CD14-positive monocyte (primary cell): ENCODE measurements around the gene KCNQ1. TPM values are rescaled to one million over a fixed set of nuclear protein-coding genes. Genes with fewer than 3 reads are reported as not detected.

Source experiments
- DNase-seq, 3 donors: peaks; one replicate each; pipeline ENCODE4 v3.0.0-alpha.2; 2011 to 2022
- H2AFZ ChIP-seq: 2 replicates; pipeline ENCODE4 v1.6.0; 2012; ENCODE audit warnings: mild to moderate bottlenecking, low read depth, low read length, inconsistent platforms; ENCODE audit not compliant: insufficient read depth, poor library complexity, severe bottlenecking
- H3K27ac ChIP-seq, 2 donors: 1 replicate in 1 of 2; 2 replicates in 1 of 2; pipeline ENCODE4 v1.5.1; 2012 to 2013; ENCODE audit warnings: low read length in 2 of 2, control low read depth in 1 of 2, inconsistent platforms in 1 of 2, low read depth in 1 of 2, mild to moderate bottlenecking in 1 of 2
- H3K27me3 ChIP-seq, 2 donors: one replicate each; pipeline versions ENCODE4 v1.6.0 to v1.6.1; 2011 to 2013; ENCODE audit warnings: low read length in 2 of 2; ENCODE audit not compliant: control insufficient read depth in 2 of 2, insufficient read depth in 2 of 2
- H3K36me3 ChIP-seq, 2 donors: replicated peaks in 1 of 2; 1 replicate in 1 of 2; 2 replicates in 1 of 2; pipeline versions ENCODE4 v1.5.1 to v1.6.1; 2012 to 2013; ENCODE audit warnings: low read length in 2 of 2, control low read depth in 1 of 2, inconsistent platforms in 1 of 2, mild to moderate bottlenecking in 1 of 2; ENCODE audit not compliant: insufficient read depth in 2 of 2, control insufficient read depth in 1 of 2
- H3K4me1 ChIP-seq, 2 donors: 1 replicate in 1 of 2; 2 replicates in 1 of 2; pipeline versions ENCODE4 v1.5.1 to v1.6.1; 2012 to 2013; ENCODE audit warnings: low read length in 2 of 2, control low read depth in 1 of 2, inconsistent platforms in 1 of 2, mild to moderate bottlenecking in 1 of 2, moderate library complexity in 1 of 2; ENCODE audit not compliant: insufficient read depth in 2 of 2, control insufficient read depth in 1 of 2
- H3K4me2 ChIP-seq: replicated peaks from 2 replicates; pipeline ENCODE3; 2012; ENCODE audit warnings: low read length, moderate library complexity, mild to moderate bottlenecking; ENCODE audit not compliant: poor library complexity, severe bottlenecking; ENCODE audit errors: extremely low read depth
- H3K4me3 ChIP-seq, 3 experiments: fragments of 200-600 bp in 1 of 3; sonication (generic) in 1 of 3; replicated peaks in 1 of 3; 1 replicate in 2 of 3; 2 replicates in 1 of 3; pipeline ENCODE4 v1.5.1; 2011 to 2013; ENCODE audit warnings: low read length in 3 of 3, mild to moderate bottlenecking in 3 of 3, control low read depth in 2 of 3, low read depth in 2 of 3, inconsistent platforms in 1 of 3, moderate library complexity in 1 of 3
- H3K79me2 ChIP-seq: 2 replicates; pipeline ENCODE4 v1.6.0; 2012; ENCODE audit warnings: mild to moderate bottlenecking, control low read depth, inconsistent platforms, low read length, moderate library complexity; ENCODE audit not compliant: insufficient read depth
- H3K9ac ChIP-seq: 2 replicates; pipeline ENCODE4 v1.6.0; 2017; ENCODE audit warnings: low read length, mild to moderate bottlenecking; ENCODE audit not compliant: insufficient read depth, poor library complexity, severe bottlenecking
- H3K9me3 ChIP-seq, 2 donors: replicated peaks in 1 of 2; 1 replicate in 1 of 2; 2 replicates in 1 of 2; pipeline versions ENCODE4 v1.5.1 to v1.6.1; 2012 to 2013; ENCODE audit warnings: low read length in 2 of 2, control low read depth in 1 of 2; ENCODE audit not compliant: control insufficient read depth in 1 of 2, insufficient read depth in 1 of 2
- H4K20me1 ChIP-seq: 2 replicates; pipeline ENCODE4 v1.6.0; 2012; ENCODE audit warnings: mild to moderate bottlenecking, low read length, control low read depth, moderate library complexity; ENCODE audit not compliant: insufficient read depth
- H3K27ac Mint-ChIP-seq, 7 donors: one replicate each; pipeline ENCODE4 v1.8.0; 2020; ENCODE audit warnings: mild to moderate bottlenecking in 7 of 7, mixed read lengths in 7 of 7, moderate library complexity in 6 of 7, inconsistent platforms in 2 of 7
- H3K27me3 Mint-ChIP-seq, 3 donors: one replicate each; pipeline ENCODE4 v1.8.0; 2021 to 2022; ENCODE audit warnings: low read depth in 3 of 3, mild to moderate bottlenecking in 3 of 3, mixed read lengths in 3 of 3, moderate library complexity in 3 of 3, inconsistent platforms in 1 of 3
- H3K36me3 Mint-ChIP-seq, 2 donors: one replicate each; pipeline ENCODE4 v1.8.0; 2020; ENCODE audit warnings: mixed read lengths in 2 of 2, inconsistent platforms in 1 of 2, mild to moderate bottlenecking in 1 of 2
- H3K4me1 Mint-ChIP-seq: one replicate; pipeline ENCODE4 v1.8.0; 2020; ENCODE audit warnings: mild to moderate bottlenecking, mixed read lengths
- H3K4me3 Mint-ChIP-seq, 2 donors: one replicate each; pipeline ENCODE4 v1.8.0; 2020; ENCODE audit warnings: mild to moderate bottlenecking in 2 of 2, mixed read lengths in 2 of 2, moderate library complexity in 1 of 2
- H3K9me3 Mint-ChIP-seq, 7 donors: one replicate each; pipeline ENCODE4 v1.8.0; 2020 to 2022; ENCODE audit warnings: mixed read lengths in 7 of 7, mild to moderate bottlenecking in 6 of 7, moderate library complexity in 6 of 7, inconsistent platforms in 2 of 7
- WGBS: methylation state at CpG from one replicate; pipeline ENCODE4 v1.1.5; 2013; ENCODE audit warnings: missing lambda C conversion rate; ENCODE audit not compliant: insufficient coverage; 5-methylcytosine and 5-hydroxymethylcytosine counted together
- intact Hi-C, 2 donors: fragments of 100-400 bp; cut with micrococcal nuclease; formaldehyde crosslinking; loops; one replicate each; pipeline versions ENCODE4 v1.15.0 to v1.15.1; 2023
- polyA plus RNA-seq, 3 donors: library from polyadenylated mRNA; depleted of rRNA in 1 of 3; unstranded in 2 of 3; stranded (reverse) in 1 of 3; fragments of 300-500 nt in 2 of 3; fragments of >200 nt in 1 of 3; fragmentation: Illumina TruSeq in 2 of 3; gene quantifications; 1 replicate in 2 of 3; 2 replicates in 1 of 3; pipeline ENCODE4 v1.2.3, GENCODE V29; 2012 to 2021
- TF ChIP-seq, protein P1 (sequence below): fragments of 200-600 bp; IDR thresholded peaks from one replicate; pipeline ENCODE4 v1.8.0; 2022; ENCODE audit warnings: antibody characterized with exemption, mild to moderate bottlenecking

KCNQ1 gene
- polyA plus RNA-seq, 3 donors: 14.9 to 31.8 (median 21.6) TPM

DNA sequence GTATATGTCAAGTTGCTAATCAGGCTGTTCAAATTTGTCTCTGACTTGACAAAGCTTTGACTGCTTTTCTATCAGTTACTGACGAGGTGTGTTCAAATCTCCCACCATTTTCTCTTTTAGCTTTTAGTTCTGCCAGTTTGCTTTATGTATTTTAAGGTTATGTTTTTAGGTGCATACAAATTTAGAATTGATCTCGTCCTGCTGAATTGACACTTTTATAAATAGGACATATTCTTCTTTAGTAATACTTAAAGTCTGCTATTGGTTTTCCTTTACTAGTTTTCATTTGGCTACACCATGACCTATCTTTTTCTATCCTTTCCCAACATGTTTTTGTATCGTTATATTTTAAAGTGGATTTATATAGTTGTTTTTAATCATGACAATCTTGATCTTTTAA lies 320.7 kb downstream of the KCNQ1 start:
- H2AFZ ChIP-seq: no peak overlapping the region
- intact Hi-C loops: no loop called here
- H3K79me2 ChIP-seq: no peaks in the 10 kb centered on the region
- no peak for DNase-seq
- Mint-ChIP-seq H3K4me3 (no peak overlapping the region), H3K27me3 (peaks cover 1 to 4% (median 2%) of the 10 kb centered on the region in 3 donors), H3K27ac (no peak overlapping the region), H3K9me3 (peaks cover 0 to 6% (median 5%) of the 10 kb centered on the region in 7 donors), H3K36me3 (peaks cover 26 to 32% of the 10 kb centered on the region in 2 donors), H3K4me1 (no peaks in the 10 kb centered on the region)
- H3K9me3 ChIP-seq: no peaks in the 10 kb centered on the region
- TF ChIP-seq, protein P1, sequence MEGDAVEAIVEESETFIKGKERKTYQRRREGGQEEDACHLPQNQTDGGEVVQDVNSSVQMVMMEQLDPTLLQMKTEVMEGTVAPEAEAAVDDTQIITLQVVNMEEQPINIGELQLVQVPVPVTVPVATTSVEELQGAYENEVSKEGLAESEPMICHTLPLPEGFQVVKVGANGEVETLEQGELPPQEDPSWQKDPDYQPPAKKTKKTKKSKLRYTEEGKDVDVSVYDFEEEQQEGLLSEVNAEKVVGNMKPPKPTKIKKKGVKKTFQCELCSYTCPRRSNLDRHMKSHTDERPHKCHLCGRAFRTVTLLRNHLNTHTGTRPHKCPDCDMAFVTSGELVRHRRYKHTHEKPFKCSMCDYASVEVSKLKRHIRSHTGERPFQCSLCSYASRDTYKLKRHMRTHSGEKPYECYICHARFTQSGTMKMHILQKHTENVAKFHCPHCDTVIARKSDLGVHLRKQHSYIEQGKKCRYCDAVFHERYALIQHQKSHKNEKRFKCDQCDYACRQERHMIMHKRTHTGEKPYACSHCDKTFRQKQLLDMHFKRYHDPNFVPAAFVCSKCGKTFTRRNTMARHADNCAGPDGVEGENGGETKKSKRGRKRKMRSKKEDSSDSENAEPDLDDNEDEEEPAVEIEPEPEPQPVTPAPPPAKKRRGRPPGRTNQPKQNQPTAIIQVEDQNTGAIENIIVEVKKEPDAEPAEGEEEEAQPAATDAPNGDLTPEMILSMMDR: no peak
- H3K4me3 ChIP-seq: no peak overlapping the region
- H3K27me3 ChIP-seq: no peaks in the 10 kb centered on the region
- H3K36me3 ChIP-seq: peaks cover 19 to 22% of the 10 kb centered on the region in 2 donors
- no peak overlapping the region for H3K4me2 ChIP-seq
- H3K4me1 ChIP-seq: no peaks in the 10 kb centered on the region
- H3K27ac ChIP-seq: no peak overlapping the region
- peaks cover 41% of the 10 kb centered on the region for H4K20me1 ChIP-seq
- H3K9ac ChIP-seq: no peak overlapping the region
- WGBS: no CpG with 5 or more reads among the region's 3 CpGs

DNA sequence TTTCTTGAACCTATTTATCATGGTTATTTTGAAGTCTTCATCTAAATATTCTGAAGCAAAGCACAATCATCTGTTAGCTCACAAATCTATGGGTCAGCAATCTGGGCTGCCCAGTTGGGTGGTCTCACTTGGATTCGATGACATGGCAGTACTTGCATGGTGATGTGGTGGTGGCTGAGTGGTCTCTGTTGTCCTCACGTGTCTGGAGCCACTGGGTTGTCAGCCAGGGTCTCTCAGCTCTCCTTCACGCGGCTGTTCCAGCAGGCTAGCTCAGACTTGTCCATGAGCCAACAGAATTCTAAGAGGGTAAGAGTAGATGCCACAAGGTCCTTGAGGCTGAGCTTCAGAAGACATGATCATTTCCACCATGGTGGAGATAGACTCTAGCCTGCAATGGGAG lies 321.4 kb downstream of the KCNQ1 start:
- 100% methylated on average over 1 of the region's 4 CpGs for WGBS
- Mint-ChIP-seq H3K27ac (no peak overlapping the region), H3K4me1 (no peaks in the 10 kb centered on the region)

More for the DNA sequence above, 321.4 kb downstream of the KCNQ1 start:
- H3K9me3 Mint-ChIP-seq: peaks cover 0 to 6% (median 5%) of the 10 kb centered on the region in 7 donors
- no peak overlapping the region for H3K27ac ChIP-seq
- peaks cover 40% of the 10 kb centered on the region for H4K20me1 ChIP-seq
- intact Hi-C loops: no loop called here
- no peaks in the 10 kb centered on the region for H3K27me3 ChIP-seq
- TF ChIP-seq, protein P1: no peak
- H3K9ac ChIP-seq: no peak overlapping the region
- no peak for DNase-seq
- H3K9me3 ChIP-seq: no peaks in the 10 kb centered on the region
- no peak overlapping the region for H3K4me3 ChIP-seq
- no peak overlapping the region for H3K4me3 Mint-ChIP-seq
- no peak overlapping the region for H3K4me2 ChIP-seq
- H3K79me2 ChIP-seq: no peaks in the 10 kb centered on the region
- H3K27me3 Mint-ChIP-seq: peaks cover 1 to 4% (median 2%) of the 10 kb centered on the region in 3 donors
- no peak overlapping the region for H2AFZ ChIP-seq
- H3K36me3 ChIP-seq: peaks cover 26 to 28% of the 10 kb centered on the region in 2 donors
- no peaks in the 10 kb centered on the region for H3K4me1 ChIP-seq
- peaks cover 31 to 37% of the 10 kb centered on the region in 2 donors for H3K36me3 Mint-ChIP-seq
